ENCODE results near the gene PTPRD. TPM values are rescaled to one million over a fixed set of nuclear protein-coding genes. Genes with fewer than 3 reads are reported as not detected.

The PTPRD gene
- total and polyA plus RNA-seq, 7 experiments from 2014 or later = 0.71 TPM; not detected in 6

DNA sequence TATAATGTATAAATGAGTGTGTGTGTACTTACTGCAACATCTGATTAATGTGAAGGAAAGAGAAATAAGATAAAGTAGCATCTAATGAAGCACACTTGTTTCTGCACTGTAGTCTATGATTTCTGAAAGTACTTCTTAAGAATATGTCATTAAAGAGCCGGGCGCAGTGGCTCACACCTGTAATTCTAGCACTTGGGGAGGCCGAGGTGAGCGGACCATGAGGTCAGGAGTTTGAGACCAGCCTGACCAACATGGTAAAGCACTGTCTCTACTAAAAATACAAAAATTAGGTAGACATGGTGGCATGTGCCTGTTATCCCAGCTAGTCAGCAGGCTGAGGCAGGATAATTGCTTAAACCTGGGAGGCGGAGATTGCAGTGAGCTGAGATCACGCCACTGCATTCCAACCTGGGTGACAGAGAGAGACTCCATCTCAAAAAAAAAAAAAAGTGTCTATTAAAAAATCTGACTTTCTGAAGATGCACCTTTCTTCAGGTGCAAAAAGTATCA lies 556.9 kb downstream of the PTPRD start:
- no peaks in the 10 kb centered on the region for H3K4me1 ChIP-seq (ENCODE audit: control insufficient read depth in 2 of 2, insufficient read depth in 2 of 2, low read length in 2 of 2)
- no peaks in the 10 kb centered on the region for H3K36me3 Mint-ChIP-seq
- ChIA-PET POLR2A (no interaction called here), CTCF (no interaction called here)
- DNase-seq (no peak), ATAC-seq (no peak)
- no peaks in the 10 kb centered on the region for H3K27me3 Mint-ChIP-seq
- H3K4me3 ChIP-seq (ENCODE audit: low read length) = no peak overlapping the region
- H3K27ac ChIP-seq (ENCODE audit: low read depth, low read length) = no peak overlapping the region
- intact Hi-C loops (cut with micrococcal nuclease) = no loop called here
- H3K4me3 Mint-ChIP-seq = no peak overlapping the region
- no peaks in the 10 kb centered on the region for H3K27me3 ChIP-seq (ENCODE audit: control insufficient read depth in 2 of 2, insufficient read depth in 2 of 2, low read length in 2 of 2)
- H3K27ac Mint-ChIP-seq = no peak overlapping the region
- H3K36me3 ChIP-seq (ENCODE audit: control insufficient read depth in 2 of 3, insufficient read depth in 3 of 3, low read length in 3 of 3) = no peaks in the 10 kb centered on the region
- H3K4me1 Mint-ChIP-seq = peaks cover 0 to 5% (median 0%) of the 10 kb centered on the region in 7 donors
- peaks cover 0 to 6% (median 0%) of the 10 kb centered on the region in 11 donors for H3K9me3 Mint-ChIP-seq
- no peaks in the 10 kb centered on the region for H3K9me3 ChIP-seq (ENCODE audit: control insufficient read depth in 2 of 3, low read length in 3 of 3)

DNA sequence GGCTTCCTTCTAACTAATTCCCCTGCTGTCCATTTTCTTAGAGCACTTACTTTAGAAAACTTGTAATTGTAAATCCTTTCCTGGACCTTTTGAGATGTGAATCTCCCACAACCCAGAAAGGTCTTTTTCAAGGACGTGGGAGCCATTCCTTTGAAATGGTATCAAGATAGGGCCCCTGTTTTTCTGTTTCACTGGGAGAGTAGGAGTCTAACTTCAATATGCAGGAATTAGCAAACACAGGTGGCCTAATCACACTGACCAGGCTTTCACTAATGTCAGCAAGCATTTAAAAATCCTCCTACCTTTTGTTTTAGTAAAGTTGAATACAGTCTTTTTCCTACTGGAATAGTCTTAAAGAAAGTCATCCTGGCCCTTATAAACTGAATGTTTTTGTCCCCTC lies 558.3 kb downstream of the PTPRD start:
- no peak overlapping the region for H3K4me3 Mint-ChIP-seq

GRCh38 chr9:10052916-10053315 lies 559.9 kb downstream of the PTPRD start:
- no peaks in the 10 kb centered on the region for H3K27me3 ChIP-seq (ENCODE audit: control insufficient read depth in 2 of 2, insufficient read depth in 2 of 2, low read length in 2 of 2)
- H3K4me3 Mint-ChIP-seq = no peak overlapping the region
- intact Hi-C loops (cut with micrococcal nuclease) = no loop called here
- no peak overlapping the region for H3K27ac ChIP-seq (ENCODE audit: low read depth, low read length)
- H3K9me3 Mint-ChIP-seq = peaks cover 0 to 6% (median 0%) of the 10 kb centered on the region in 11 donors
- no peaks in the 10 kb centered on the region for H3K36me3 Mint-ChIP-seq
- no peaks in the 10 kb centered on the region for H3K4me1 ChIP-seq (ENCODE audit: control insufficient read depth in 2 of 2, insufficient read depth in 2 of 2, low read length in 2 of 2)
- DNase-seq (no peak), ATAC-seq (no peak)
- H3K27me3 Mint-ChIP-seq = no peaks in the 10 kb centered on the region
- H3K4me3 ChIP-seq (ENCODE audit: low read length) = no peak overlapping the region
- ChIA-PET CTCF (no interaction called here), POLR2A (no interaction called here)
- H3K9me3 ChIP-seq (ENCODE audit: control insufficient read depth in 2 of 3, low read length in 3 of 3) = no peaks in the 10 kb centered on the region
- no peak overlapping the region for H3K27ac Mint-ChIP-seq
- no peaks in the 10 kb centered on the region for H3K4me1 Mint-ChIP-seq
- no peaks in the 10 kb centered on the region for H3K36me3 ChIP-seq (ENCODE audit: control insufficient read depth in 2 of 3, insufficient read depth in 3 of 3, low read length in 3 of 3)

More for the DNA sequence above, 558.3 kb downstream of the PTPRD start:
- ATAC-seq (no peak), DNase-seq (no peak)
- H3K4me3 ChIP-seq (ENCODE audit: low read length) = no peak overlapping the region
- Mint-ChIP-seq H3K4me1 (no peaks in the 10 kb centered on the region), H3K36me3 (no peaks in the 10 kb centered on the region), H3K9me3 (peaks cover 0 to 6% (median 0%) of the 10 kb centered on the region in 11 donors), H3K27me3 (no peaks in the 10 kb centered on the region), H3K27ac (no peak overlapping the region)
- no peaks in the 10 kb centered on the region for H3K4me1 ChIP-seq (ENCODE audit: control insufficient read depth in 2 of 2, insufficient read depth in 2 of 2, low read length in 2 of 2)
- no peaks in the 10 kb centered on the region for H3K27me3 ChIP-seq (ENCODE audit: control insufficient read depth in 2 of 2, insufficient read depth in 2 of 2, low read length in 2 of 2)
- ChIA-PET CTCF (no interaction called here), POLR2A (no interaction called here)
- no peak overlapping the region for H3K27ac ChIP-seq (ENCODE audit: low read depth, low read length)
- H3K36me3 ChIP-seq (ENCODE audit: control insufficient read depth in 2 of 3, insufficient read depth in 3 of 3, low read length in 3 of 3) = no peaks in the 10 kb centered on the region
- intact Hi-C loops (cut with micrococcal nuclease) = no loop called here
- H3K9me3 ChIP-seq (ENCODE audit: control insufficient read depth in 2 of 3, low read length in 3 of 3) = no peaks in the 10 kb centered on the region

GRCh38 chr9:10052181-10052580 lies 560.6 kb downstream of the PTPRD start:
- ChIA-PET POLR2A (no interaction called here), CTCF (no interaction called here)
- Histone ChIP-seq H3K4me1 (ENCODE audit: control insufficient read depth in 2 of 2, insufficient read depth in 2 of 2, low read length in 2 of 2) (no peaks in the 10 kb centered on the region), H3K4me3 (ENCODE audit: low read length) (no peak overlapping the region), H3K36me3 (ENCODE audit: control insufficient read depth in 2 of 3, insufficient read depth in 3 of 3, low read length in 3 of 3) (no peaks in the 10 kb centered on the region), H3K27ac (ENCODE audit: low read depth, low read length) (no peak overlapping the region), H3K27me3 (ENCODE audit: control insufficient read depth in 2 of 2, insufficient read depth in 2 of 2, low read length in 2 of 2) (no peaks in the 10 kb centered on the region), H3K9me3 (ENCODE audit: control insufficient read depth in 2 of 3, low read length in 3 of 3) (no peaks in the 10 kb centered on the region)
- Mint-ChIP-seq H3K4me1 (no peaks in the 10 kb centered on the region), H3K36me3 (no peaks in the 10 kb centered on the region), H3K9me3 (peaks cover 0 to 6% (median 0%) of the 10 kb centered on the region in 11 donors), H3K27ac (no peak overlapping the region), H3K4me3 (no peak overlapping the region), H3K27me3 (no peaks in the 10 kb centered on the region)
- no peak for DNase-seq
- intact Hi-C loops (cut with micrococcal nuclease) = no loop called here
- no peak for ATAC-seq

- no peak overlapping the region for H3K27ac Mint-ChIP-seq
- ChIA-PET POLR2A (no interaction called here), CTCF (no interaction called here)
- H3K27ac ChIP-seq (ENCODE audit: low read depth, low read length) = no peak overlapping the region
- no peaks in the 10 kb centered on the region for H3K4me1 ChIP-seq (ENCODE audit: control insufficient read depth in 2 of 2, insufficient read depth in 2 of 2, low read length in 2 of 2)
- H3K4me1 Mint-ChIP-seq = no peaks in the 10 kb centered on the region
- no peaks in the 10 kb centered on the region for H3K27me3 ChIP-seq (ENCODE audit: control insufficient read depth in 2 of 2, insufficient read depth in 2 of 2, low read length in 2 of 2)
- H3K36me3 Mint-ChIP-seq = no peaks in the 10 kb centered on the region
- H3K4me3 ChIP-seq (ENCODE audit: low read length) = no peak overlapping the region
- ATAC-seq = no peak
- H3K9me3 ChIP-seq (ENCODE audit: control insufficient read depth in 2 of 3, low read length in 3 of 3) = no peaks in the 10 kb centered on the region
- intact Hi-C loops (cut with micrococcal nuclease) = no loop called here
- DNase-seq = no peak
- no peaks in the 10 kb centered on the region for H3K36me3 ChIP-seq (ENCODE audit: control insufficient read depth in 2 of 3, insufficient read depth in 3 of 3, low read length in 3 of 3)
- no peak overlapping the region for H3K4me3 Mint-ChIP-seq
- H3K9me3 Mint-ChIP-seq = peaks cover 0 to 6% (median 0%) of the 10 kb centered on the region in 11 donors
- H3K27me3 Mint-ChIP-seq = no peaks in the 10 kb centered on the region
These were observed 562.8 kb downstream of the PTPRD start for GRCh38 chr9:10050016-10050415.

DNA sequence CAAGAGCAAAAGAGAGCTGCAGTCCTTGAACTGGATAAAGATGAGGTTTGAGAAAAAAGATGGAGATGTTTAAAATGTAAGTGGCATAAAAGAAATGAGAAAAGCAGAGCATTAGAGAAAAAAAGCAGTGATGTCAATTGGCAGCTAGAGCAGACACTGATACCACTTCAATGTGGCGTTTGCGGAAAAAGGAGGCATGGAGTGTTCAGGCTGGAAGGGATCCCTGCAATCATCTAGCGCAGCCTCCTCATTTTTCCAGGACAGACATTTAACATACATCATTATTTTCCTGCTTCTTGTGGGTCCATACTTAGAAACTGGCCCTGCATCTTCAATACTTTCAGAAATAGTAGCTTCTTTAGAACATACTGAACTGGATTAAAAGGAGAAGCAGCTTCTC lies 563.8 kb downstream of the PTPRD start:
- POLR2A ChIA-PET = no interaction called here
- H3K36me3 ChIP-seq (ENCODE audit: control insufficient read depth in 2 of 3, insufficient read depth in 3 of 3, low read length in 3 of 3) = no peaks in the 10 kb centered on the region

DNA sequence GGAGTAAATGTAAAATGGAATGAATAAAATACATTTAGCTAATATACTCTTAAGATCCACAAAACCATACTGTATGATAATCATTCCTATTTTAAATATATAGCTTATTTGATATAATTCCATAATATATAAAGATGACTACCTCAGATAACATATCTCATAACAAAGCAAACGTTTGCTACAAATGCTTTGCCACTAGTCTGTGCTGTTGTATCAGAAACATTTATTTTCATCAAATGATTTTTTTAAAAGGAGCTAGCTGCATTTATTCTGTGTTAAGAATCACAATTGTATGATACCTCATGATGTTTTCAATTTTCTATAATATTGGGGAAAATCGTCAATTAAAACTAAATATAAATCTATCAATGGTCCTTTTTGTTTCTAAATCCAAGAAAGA lies 567.2 kb downstream of the PTPRD start:
- POLR2A ChIA-PET = no interaction called here
- Histone ChIP-seq H3K9me3 (ENCODE audit: control insufficient read depth in 2 of 3, low read length in 3 of 3) (no peaks in the 10 kb centered on the region), H3K27me3 (ENCODE audit: control insufficient read depth in 2 of 2, insufficient read depth in 2 of 2, low read length in 2 of 2) (no peaks in the 10 kb centered on the region), H3K27ac (ENCODE audit: low read depth, low read length) (no peak overlapping the region), H3K4me3 (ENCODE audit: low read length) (no peak overlapping the region), H3K4me1 (ENCODE audit: control insufficient read depth in 2 of 2, insufficient read depth in 2 of 2, low read length in 2 of 2) (no peaks in the 10 kb centered on the region), H3K36me3 (ENCODE audit: control insufficient read depth in 2 of 3, insufficient read depth in 3 of 3, low read length in 3 of 3) (no peaks in the 10 kb centered on the region)
- no peak overlapping the region for H3K4me3 Mint-ChIP-seq
- no peak for ATAC-seq
- intact Hi-C loops (cut with micrococcal nuclease) = no loop called here
- DNase-seq = no peak
- CTCF ChIA-PET = no interaction called here
- H3K27ac Mint-ChIP-seq = no peak overlapping the region
- H3K36me3 Mint-ChIP-seq = no peaks in the 10 kb centered on the region
- H3K4me1 Mint-ChIP-seq = no peaks in the 10 kb centered on the region
- H3K27me3 Mint-ChIP-seq = no peaks in the 10 kb centered on the region
- peaks cover 0 to 2% (median 0%) of the 10 kb centered on the region in 11 donors for H3K9me3 Mint-ChIP-seq

More for the DNA sequence above, 563.8 kb downstream of the PTPRD start:
- Histone ChIP-seq H3K4me3 (ENCODE audit: low read length) (no peak overlapping the region), H3K27me3 (ENCODE audit: control insufficient read depth in 2 of 2, insufficient read depth in 2 of 2, low read length in 2 of 2) (no peaks in the 10 kb centered on the region), H3K9me3 (ENCODE audit: control insufficient read depth in 2 of 3, low read length in 3 of 3) (no peaks in the 10 kb centered on the region), H3K4me1 (ENCODE audit: control insufficient read depth in 2 of 2, insufficient read depth in 2 of 2, low read length in 2 of 2) (no peaks in the 10 kb centered on the region), H3K27ac (ENCODE audit: low read depth, low read length) (no peak overlapping the region)
- H3K27ac Mint-ChIP-seq = no peak overlapping the region
- intact Hi-C loops (cut with micrococcal nuclease) = no loop called here
- H3K4me3 Mint-ChIP-seq = no peak overlapping the region
- H3K36me3 Mint-ChIP-seq = no peaks in the 10 kb centered on the region
- H3K9me3 Mint-ChIP-seq = peaks cover 0 to 6% (median 0%) of the 10 kb centered on the region in 11 donors
- CTCF ChIA-PET = no interaction called here
- DNase-seq = no peak
- no peaks in the 10 kb centered on the region for H3K4me1 Mint-ChIP-seq
- H3K27me3 Mint-ChIP-seq = no peaks in the 10 kb centered on the region
- no peak for ATAC-seq
